A673 (cell line): ENCODE results near the gene C6orf52.

Experiments used
- EZH2 ChIP-seq: fragments of 200-600 bp; sonication (generic); IDR thresholded peaks from 2 replicates; pipeline ENCODE4 v1.6.1; 2017; ENCODE audit warnings: borderline replicate concordance, low read depth, mild to moderate bottlenecking, mixed read lengths, antibody characterized with exemption, low read length; ENCODE audit not compliant: poor library complexity, severe bottlenecking
- TF ChIP-seq, protein P1 (sequence below): fragments of 300-800, 200-600 bp; sonication (generic); conservative IDR thresholded peaks from 2 replicates; pipeline ENCODE4 v1.5.1; 2017; ENCODE audit warnings: low read depth, mild to moderate bottlenecking, antibody characterized with exemption, low read length, moderate library complexity, mixed read lengths

DNA sequence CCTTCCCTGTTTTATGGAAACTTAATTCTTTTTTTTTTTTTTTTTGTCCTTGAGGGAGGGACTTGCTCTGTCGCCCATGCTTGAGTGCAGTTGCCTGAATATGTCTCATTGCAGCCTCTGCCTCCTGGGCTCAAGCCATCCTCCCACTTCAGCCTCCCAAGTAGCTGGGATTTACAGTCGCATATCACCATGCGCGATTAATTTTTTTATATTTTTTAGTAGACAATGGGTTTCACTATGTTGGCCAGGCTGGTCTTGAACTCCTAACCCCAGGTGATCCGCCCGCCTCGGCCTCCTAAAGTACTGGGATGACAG lies 29.1 kb upstream of the C6orf52 start:
- TF ChIP-seq, protein P1, sequence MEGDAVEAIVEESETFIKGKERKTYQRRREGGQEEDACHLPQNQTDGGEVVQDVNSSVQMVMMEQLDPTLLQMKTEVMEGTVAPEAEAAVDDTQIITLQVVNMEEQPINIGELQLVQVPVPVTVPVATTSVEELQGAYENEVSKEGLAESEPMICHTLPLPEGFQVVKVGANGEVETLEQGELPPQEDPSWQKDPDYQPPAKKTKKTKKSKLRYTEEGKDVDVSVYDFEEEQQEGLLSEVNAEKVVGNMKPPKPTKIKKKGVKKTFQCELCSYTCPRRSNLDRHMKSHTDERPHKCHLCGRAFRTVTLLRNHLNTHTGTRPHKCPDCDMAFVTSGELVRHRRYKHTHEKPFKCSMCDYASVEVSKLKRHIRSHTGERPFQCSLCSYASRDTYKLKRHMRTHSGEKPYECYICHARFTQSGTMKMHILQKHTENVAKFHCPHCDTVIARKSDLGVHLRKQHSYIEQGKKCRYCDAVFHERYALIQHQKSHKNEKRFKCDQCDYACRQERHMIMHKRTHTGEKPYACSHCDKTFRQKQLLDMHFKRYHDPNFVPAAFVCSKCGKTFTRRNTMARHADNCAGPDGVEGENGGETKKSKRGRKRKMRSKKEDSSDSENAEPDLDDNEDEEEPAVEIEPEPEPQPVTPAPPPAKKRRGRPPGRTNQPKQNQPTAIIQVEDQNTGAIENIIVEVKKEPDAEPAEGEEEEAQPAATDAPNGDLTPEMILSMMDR = no peak
- TF ChIP-seq EZH2 = no peak
